Muscle layer of duodenum (tissue), 2 donors: Measurements from ENCODE around the gene TUBGCP2.
"Not testable (repeated sequence)": the region's sequence is repeated elsewhere in the genome, so short reads cannot be mapped to it uniquely, and the experiment has no call there.

Source experiments
- H3K27ac ChIP-seq: one replicate; pipeline ENCODE4 v1.7.0; 2013; ENCODE audit warnings: mild to moderate bottlenecking, low read length
- H3K27me3 ChIP-seq: one replicate; pipeline ENCODE4 v1.7.0; 2013; ENCODE audit warnings: low read depth, mild to moderate bottlenecking, control low read depth, low read length
- H3K36me3 ChIP-seq, 2 donors: one replicate each; pipeline ENCODE4 v1.7.0; 2013; ENCODE audit warnings: low read length in 2 of 2, control low read depth in 1 of 2, mild to moderate bottlenecking in 1 of 2; ENCODE audit not compliant: insufficient read depth in 2 of 2, control insufficient read depth in 1 of 2
- H3K4me1 ChIP-seq, 2 donors: one replicate each; pipeline ENCODE4 v1.7.0; 2013; ENCODE audit warnings: low read length in 2 of 2, mild to moderate bottlenecking in 2 of 2, control low read depth in 1 of 2, moderate library complexity in 1 of 2; ENCODE audit not compliant: insufficient read depth in 2 of 2, control insufficient read depth in 1 of 2
- H3K4me3 ChIP-seq, 2 donors: one replicate each; pipeline ENCODE4 v1.7.0; 2013; ENCODE audit warnings: low read length in 2 of 2, low read depth in 1 of 2, mild to moderate bottlenecking in 1 of 2
- H3K9me3 ChIP-seq, 2 donors: one replicate each; pipeline ENCODE4 v1.7.0; 2013; ENCODE audit warnings: low read length in 2 of 2, control low read depth in 1 of 2, mild to moderate bottlenecking in 1 of 2; ENCODE audit not compliant: control insufficient read depth in 1 of 2
- donor health status: healthy.

The TUBGCP2 gene

DNA sequence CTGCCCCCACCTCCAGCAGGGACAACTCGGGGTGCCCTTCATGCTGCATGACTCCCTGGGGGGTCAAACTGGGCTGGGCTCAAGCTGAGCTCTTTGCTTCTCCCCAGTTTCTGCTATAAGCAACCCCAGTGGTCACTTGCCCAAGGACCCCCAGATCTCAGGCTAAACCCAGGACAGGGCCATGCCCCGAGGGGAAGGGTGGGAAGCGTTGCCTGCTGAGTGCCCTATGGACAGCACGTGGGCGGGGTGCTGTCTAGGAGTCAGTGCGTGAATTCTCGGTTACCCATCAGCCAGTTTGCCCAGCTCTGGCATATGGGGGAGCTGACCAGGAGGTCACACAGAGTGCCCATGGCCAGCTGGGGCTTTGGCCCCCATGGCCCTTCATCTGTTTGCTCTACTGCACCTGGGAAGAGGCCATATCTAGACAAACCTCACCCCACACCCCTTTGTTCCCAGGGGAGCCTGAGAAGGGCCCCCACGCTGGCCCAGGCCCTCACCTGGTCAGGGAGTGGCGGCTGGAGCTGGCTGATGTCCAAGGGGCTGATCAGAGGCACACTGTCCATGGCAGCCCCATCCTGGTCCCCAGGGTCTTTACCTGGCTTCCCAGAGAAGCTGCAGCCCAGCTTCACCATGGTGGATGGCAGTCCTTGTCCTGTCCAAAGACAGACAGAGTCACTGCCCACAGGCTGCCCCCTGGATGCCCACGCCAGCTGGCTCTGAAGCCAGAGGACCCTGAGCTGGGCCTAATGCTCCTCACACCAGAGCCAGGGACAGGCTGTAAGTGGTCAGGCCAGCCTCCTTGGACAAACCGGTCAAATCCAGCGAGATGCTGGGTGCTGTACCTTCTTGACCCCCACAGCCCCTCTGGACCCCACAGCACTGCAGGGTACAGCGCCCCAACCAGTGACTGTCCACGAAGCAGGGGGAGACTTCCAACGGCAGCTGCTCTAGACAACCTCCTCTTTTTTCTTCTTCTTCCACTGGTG, 20.0 kb upstream of the TUBGCP2 start:
- H3K27me3 ChIP-seq: peaks cover 52% of the 10 kb centered on the region

DNA sequence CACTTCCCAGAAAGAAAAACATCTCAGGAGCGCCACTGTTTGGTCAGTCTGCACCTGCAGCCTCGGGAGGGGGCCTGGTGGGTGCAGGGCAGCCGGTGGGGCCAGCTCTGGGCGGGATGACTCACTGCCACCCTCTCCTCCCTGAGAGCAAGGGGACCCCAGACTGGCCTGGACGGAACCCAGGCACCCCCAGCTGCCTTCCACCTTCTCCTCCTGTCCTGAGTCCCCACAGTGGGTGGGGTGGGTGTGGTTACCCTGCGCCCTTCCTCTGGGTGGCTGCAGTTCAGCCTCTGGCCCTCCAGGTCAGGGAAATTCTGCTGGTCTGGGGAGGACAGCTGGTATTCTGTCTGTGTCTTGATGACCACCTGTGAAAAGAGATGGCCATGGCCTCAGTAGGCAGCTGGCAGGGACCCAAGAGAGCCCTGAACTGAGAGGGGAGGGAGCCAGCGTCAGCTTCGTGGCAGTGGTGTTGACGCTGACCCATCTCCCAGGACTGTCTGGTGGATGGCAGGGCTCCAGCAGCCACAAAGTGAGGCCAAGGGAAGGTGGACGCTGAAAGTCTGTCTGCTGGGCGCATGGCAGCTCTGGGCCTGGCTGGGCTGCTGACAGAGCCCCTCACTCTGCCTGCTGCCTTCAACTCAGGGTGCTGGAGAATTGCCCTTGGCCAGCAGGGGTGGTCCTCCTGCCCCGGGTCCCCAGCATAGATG, 19.1 kb upstream of the TUBGCP2 start:
- H3K36me3 ChIP-seq: no peaks in the 10 kb centered on the region
- no peak overlapping the region for H3K27ac ChIP-seq
- peaks cover 50% of the 10 kb centered on the region for H3K27me3 ChIP-seq

More for the DNA sequence above, 20.0 kb upstream of the TUBGCP2 start:
- peaks cover 0 to 25% of the 10 kb centered on the region in 2 donors for H3K4me1 ChIP-seq
- H3K9me3 ChIP-seq: no peaks in the 10 kb centered on the region
- no peaks in the 10 kb centered on the region for H3K36me3 ChIP-seq
- no peak overlapping the region for H3K27ac ChIP-seq
- no peak overlapping the region for H3K4me3 ChIP-seq

DNA sequence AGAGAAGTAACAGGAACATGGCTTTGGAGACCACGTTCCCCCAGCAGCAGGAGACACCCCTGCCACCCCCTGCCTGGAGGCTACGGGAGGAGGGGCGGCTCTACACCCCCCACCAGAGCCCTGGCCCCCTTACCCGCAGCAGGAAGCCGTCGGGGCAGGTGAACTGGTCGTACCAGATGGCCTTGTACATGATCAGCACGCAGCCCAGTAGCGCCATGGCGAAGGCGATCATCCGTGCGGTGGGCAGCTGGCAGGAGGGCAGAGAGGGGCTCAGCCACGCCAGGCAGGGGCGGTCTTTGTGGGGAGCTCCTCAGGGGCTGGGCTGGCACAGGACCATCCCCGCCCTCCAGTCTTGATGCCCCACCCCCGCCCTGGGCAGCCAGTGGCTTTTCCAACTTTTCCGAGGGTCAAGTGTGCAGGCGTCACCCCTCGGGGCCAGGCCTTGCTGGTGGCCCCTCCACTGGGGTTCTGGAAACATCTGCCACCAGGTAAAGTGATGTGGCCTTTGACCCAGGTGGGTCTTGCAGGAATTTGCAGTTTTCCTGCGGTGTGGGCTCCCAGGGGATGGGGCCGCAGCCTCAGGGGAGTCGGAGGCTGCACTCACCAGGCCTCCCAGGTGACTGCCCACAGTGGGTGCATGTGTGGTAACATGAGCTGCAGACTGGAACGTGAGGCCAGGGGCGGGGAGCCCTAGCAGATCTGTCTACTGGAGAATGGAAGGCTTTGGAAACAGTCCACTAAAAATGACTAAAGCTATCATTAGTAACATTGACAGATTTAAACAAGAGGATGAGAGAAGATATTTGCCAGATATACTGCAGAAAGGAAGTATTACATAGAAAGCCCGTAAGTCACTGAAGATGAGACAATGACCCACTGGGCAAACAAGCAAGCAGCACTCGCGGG, 18.3 kb upstream of the TUBGCP2 start:
- H3K27me3 ChIP-seq: peaks cover 42% of the 10 kb centered on the region
- H3K27ac ChIP-seq: no peak overlapping the region
- no peaks in the 10 kb centered on the region for H3K36me3 ChIP-seq
- H3K4me3 ChIP-seq: no peak overlapping the region
- H3K9me3 ChIP-seq: no peaks in the 10 kb centered on the region
- peaks cover 0 to 25% of the 10 kb centered on the region in 2 donors for H3K4me1 ChIP-seq

More for the DNA sequence above, 19.1 kb upstream of the TUBGCP2 start:
- H3K4me3 ChIP-seq: no peak overlapping the region
- H3K9me3 ChIP-seq: no peaks in the 10 kb centered on the region
- peaks cover 0 to 25% of the 10 kb centered on the region in 2 donors for H3K4me1 ChIP-seq

DNA sequence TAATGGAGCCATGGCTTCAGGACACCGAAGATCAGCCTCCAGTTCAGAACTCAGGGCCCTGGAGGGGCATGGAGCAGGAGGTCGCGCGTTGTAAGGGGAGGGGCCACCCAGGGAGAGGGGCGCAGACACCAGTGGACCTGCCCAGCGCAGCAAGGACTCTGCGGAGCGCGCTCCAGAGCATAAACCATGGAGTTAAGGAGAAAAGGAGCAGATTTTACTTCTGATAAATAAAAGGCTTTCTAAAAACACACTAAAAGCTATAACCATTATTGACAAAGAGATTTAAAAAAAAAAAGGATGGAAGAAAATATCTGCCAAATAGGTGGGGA, 17.5 kb upstream of the TUBGCP2 start:
- Histone ChIP-seq H3K4me1 (peaks cover 0 to 25% of the 10 kb centered on the region in 2 donors), H3K9me3 (no peaks in the 10 kb centered on the region), H3K4me3 (peak overlapping the region in 1 of 2 donors; percentile 56), H3K36me3 (no peaks in the 10 kb centered on the region), H3K27ac (no peak overlapping the region), H3K27me3 (peaks cover 41% of the 10 kb centered on the region)

DNA sequence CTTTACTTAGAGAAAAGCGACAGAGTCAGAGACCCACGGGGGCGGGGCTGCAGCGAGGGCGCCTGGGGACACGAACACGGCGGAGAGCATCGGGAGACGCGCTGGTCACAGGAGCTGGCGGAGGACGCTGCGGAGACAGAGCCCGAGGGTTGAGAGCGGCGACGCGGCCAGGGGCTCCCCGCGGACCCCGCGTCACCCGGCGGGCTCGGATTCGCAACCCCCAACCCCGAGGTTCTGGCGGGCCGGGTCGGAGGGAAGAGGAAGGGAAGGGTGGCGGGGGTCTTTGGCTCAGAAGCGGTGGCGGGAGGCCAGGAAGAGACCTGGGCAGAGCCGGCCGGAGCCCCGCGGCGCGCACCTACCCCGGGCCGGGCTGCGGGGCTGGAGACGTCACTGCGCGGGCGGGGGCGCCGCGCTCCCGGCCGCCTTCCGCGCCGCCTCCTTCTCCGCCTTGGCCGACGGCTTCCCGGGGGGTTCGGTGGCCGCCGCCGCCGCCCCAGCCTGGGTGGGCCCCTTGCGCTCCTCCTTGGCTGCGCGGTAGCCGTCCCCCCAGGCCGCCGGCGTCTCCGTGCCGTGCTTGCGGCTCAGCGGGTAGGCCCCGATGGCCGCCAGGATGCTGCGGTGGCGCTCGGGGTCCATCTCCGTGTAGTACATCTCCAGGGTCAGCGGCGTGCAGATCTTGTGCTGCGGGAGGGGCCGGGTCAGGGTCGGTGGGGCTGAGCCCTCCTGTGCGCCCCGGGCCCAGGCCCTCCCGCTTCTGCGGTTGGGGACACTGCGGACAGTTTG, 17.0 kb upstream of the TUBGCP2 start:
- Histone ChIP-seq H3K4me1 (peaks cover 0 to 25% of the 10 kb centered on the region in 2 donors), H3K9me3 (peaks cover 0 to 2% of the 10 kb centered on the region in 2 donors), H3K27ac (no peak overlapping the region), H3K36me3 (no peaks in the 10 kb centered on the region), H3K4me3 (peak overlapping the region in 1 of 2 donors; percentile 56), H3K27me3 (peaks cover 41% of the 10 kb centered on the region)

DNA sequence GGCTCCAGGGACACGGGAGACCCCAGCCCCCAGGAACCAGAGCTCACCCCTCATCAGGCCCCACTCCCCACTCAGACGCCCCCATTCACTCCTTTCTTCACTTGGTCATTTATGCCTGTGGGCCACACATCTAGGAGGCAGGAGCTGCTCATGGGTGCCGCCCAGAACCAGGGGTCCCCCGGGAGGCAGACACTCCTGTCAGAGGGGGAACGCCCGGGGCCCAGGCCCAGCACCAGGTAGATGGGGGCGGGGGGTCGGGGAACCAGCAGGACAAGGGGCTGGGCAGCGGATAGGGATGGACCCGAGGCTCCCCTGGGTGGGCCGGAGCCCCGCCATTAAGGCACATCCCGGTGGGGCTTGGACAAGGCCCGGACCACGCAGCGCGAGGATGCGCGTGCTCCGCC, 16.2 kb upstream of the TUBGCP2 start:
- peak overlapping the region in 1 of 2 donors; percentile 56 for H3K4me3 ChIP-seq

DNA sequence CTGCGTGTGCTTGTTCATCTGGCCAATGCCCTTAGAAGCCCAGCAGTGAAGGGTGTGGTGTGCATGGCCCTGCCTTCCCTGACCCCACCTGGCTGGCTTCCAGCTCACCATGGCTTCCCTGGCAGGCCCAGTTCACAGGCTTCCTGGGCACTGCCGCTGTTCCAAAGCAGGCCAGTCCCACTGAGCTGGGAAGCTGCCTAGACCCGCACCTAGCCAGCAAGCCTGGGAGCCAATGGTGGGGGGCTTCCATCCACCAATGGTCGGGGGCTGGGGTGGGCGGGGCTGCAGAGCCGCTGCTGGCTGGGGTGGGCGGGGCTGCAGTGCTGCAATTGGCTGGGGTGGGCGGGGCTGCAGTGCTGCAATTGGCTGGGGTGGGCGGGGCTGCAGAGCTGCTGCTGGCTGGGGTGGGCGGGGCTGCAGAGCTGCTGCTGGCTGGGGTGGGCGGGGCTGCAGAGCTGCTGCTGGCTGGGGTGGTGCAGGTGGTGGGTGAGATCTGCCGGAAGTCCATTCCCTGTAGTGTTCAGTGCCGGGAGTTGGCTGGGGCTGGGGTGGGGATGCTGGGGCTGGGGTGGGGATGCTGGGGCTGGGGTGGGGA, 15.6 kb upstream of the TUBGCP2 start:
- H3K4me1 ChIP-seq: peaks cover 0 to 17% of the 10 kb centered on the region in 2 donors
- H3K27me3 ChIP-seq: peaks cover 42% of the 10 kb centered on the region
- H3K36me3 ChIP-seq: no peaks in the 10 kb centered on the region
- no peak overlapping the region for H3K27ac ChIP-seq
- no peak overlapping the region for H3K4me3 ChIP-seq
- peaks cover 0 to 2% of the 10 kb centered on the region in 2 donors for H3K9me3 ChIP-seq

More for the DNA sequence above, 16.2 kb upstream of the TUBGCP2 start:
- peaks cover 0 to 22% of the 10 kb centered on the region in 2 donors for H3K4me1 ChIP-seq
- H3K27me3 ChIP-seq: peaks cover 41% of the 10 kb centered on the region
- no peak overlapping the region for H3K27ac ChIP-seq
- H3K36me3 ChIP-seq: no peaks in the 10 kb centered on the region
- peaks cover 0 to 2% of the 10 kb centered on the region in 2 donors for H3K9me3 ChIP-seq

DNA sequence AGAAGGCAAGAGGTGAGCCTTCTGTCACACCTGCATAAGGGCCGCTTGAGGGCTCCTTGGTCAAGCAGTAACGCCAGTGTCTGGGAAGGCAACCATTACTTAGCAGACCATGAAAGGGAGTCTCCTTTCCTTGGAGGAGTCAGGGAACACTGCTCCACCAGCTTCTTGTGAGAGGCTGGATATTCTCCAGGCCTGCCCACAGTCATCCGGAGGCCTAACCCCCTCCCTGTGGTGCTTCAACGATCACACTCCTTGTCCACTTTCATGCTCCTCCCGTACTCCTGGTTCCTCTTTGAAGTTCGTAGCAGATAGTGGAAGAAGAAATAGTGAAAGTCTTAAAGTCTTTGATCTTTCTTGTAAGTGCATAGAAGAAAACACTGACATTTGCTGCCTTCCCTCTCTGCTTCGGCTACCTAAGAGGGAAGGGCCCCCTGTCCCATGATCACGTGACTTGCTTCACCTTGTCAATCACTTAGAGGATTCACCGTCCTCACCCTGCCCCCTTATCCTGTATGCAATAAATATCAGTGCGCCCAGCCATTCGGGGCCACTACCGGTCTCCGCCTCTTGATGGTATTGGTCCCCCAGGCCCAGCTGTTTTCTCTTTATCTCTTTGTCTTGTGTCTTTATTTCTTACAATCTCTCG, 13.5 kb upstream of the TUBGCP2 start:
- H3K36me3 ChIP-seq, H3K9me3 ChIP-seq, H3K4me3 ChIP-seq, H3K27ac ChIP-seq: not testable (repeated sequence)
- Histone ChIP-seq H3K4me1 (peaks cover 0 to 24% of the 10 kb centered on the region in 2 donors), H3K27me3 (peaks cover 25% of the 10 kb centered on the region)

DNA sequence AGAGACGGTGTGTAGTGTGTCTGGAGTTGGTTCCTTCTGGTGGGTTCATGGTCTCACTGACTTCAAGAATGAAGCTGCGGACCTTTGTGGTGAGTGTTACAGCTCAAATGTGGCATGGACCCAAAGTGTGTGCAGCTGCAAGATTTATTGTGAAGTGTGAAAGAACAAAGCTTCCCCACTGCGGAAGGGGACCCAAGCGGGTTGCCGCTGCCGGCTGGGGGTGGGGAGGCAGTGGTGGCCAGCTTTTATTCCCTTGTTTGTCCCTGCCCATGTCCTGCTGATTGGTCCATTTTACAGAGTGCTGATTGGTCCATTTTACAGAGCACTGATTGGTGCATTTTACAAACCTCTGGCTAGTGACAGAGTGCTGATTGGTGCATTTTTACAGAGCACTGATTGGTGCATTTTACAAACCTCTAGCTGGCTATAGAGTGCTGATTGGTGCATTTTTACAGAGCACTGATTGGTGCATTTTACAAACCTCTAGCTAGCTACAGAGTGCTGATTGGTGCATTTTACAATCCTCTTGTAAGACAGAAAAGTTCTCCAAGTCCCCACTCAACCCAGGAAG, 12.3 kb upstream of the TUBGCP2 start:
- H3K4me3 ChIP-seq, H3K27ac ChIP-seq, H3K36me3 ChIP-seq, H3K9me3 ChIP-seq: not testable (repeated sequence)
- Histone ChIP-seq H3K27me3 (peaks cover 13% of the 10 kb centered on the region), H3K4me1 (peaks cover 0 to 20% of the 10 kb centered on the region in 2 donors)
